ENCODE data around the gene SELE. TPM values are rescaled to one million over a fixed set of nuclear protein-coding genes. Genes with fewer than 3 reads are reported as not detected.

SELE gene
- polyA plus RNA-seq, 3 donors: not detected

GRCh38 chr1:169727307-169727706 lies 6.6 kb downstream of the SELE start:
- peaks cover 0 to 5% (median 2%) of the 10 kb centered on the region in 3 donors for H3K27me3 Mint-ChIP-seq (ENCODE audit: low read depth in 3 of 3)
- no peaks in the 10 kb centered on the region for H3K4me1 Mint-ChIP-seq
- 100% methylated on average over 5 of the region's 6 CpGs for WGBS (ENCODE audit: insufficient coverage)
- Histone ChIP-seq H3K27ac (ENCODE audit: low read depth in 1 of 2, low read length in 2 of 2) (no peak overlapping the region), H3K4me3 (replicated peaks in 1 of 3; ENCODE audit: low read depth in 2 of 3, low read length in 3 of 3) (no peak overlapping the region), H3K9ac (ENCODE audit: insufficient read depth, low read length, poor library complexity, severe bottlenecking) (no peak overlapping the region), H3K4me2 (replicated peaks; ENCODE audit: extremely low read depth, low read length, poor library complexity, severe bottlenecking) (no peak overlapping the region), H3K27me3 (ENCODE audit: control insufficient read depth in 2 of 2, insufficient read depth in 2 of 2, low read length in 2 of 2) (no peaks in the 10 kb centered on the region), H3K4me1 (ENCODE audit: control insufficient read depth in 1 of 2, insufficient read depth in 2 of 2, low read length in 2 of 2) (no peaks in the 10 kb centered on the region), H2AFZ (ENCODE audit: insufficient read depth, low read depth, low read length, poor library complexity, severe bottlenecking) (no peak overlapping the region), H3K9me3 (replicated peaks in 1 of 2; ENCODE audit: control insufficient read depth in 1 of 2, insufficient read depth in 1 of 2, low read length in 2 of 2) (no peaks in the 10 kb centered on the region), H4K20me1 (ENCODE audit: insufficient read depth, low read length) (no peaks in the 10 kb centered on the region), H3K36me3 (replicated peaks in 1 of 2; ENCODE audit: control insufficient read depth in 1 of 2, insufficient read depth in 2 of 2, low read length in 2 of 2) (no peaks in the 10 kb centered on the region), H3K79me2 (ENCODE audit: insufficient read depth, low read length) (no peaks in the 10 kb centered on the region)
- TF ChIP-seq CTCF (IDR thresholded peaks at IDR 0.05): no peak
- H3K9me3 Mint-ChIP-seq: no peaks in the 10 kb centered on the region
- DNase-seq: no peak
- no peak overlapping the region for H3K27ac Mint-ChIP-seq
- H3K4me3 Mint-ChIP-seq: no peak overlapping the region
- intact Hi-C loops (cut with micrococcal nuclease): no loop called here
- H3K36me3 Mint-ChIP-seq: no peaks in the 10 kb centered on the region

GRCh38 chr1:169726851-169727250 lies 7.0 kb downstream of the SELE start:
- no peak overlapping the region for H3K4me3 Mint-ChIP-seq
- H3K36me3 ChIP-seq (replicated peaks in 1 of 2; ENCODE audit: control insufficient read depth in 1 of 2, insufficient read depth in 2 of 2, low read length in 2 of 2): no peaks in the 10 kb centered on the region
- DNase-seq: no peak

More at GRCh38 chr1:169726851-169727250, 7.0 kb downstream of the SELE start:
- H4K20me1 ChIP-seq (ENCODE audit: insufficient read depth, low read length): no peaks in the 10 kb centered on the region
- intact Hi-C loops (cut with micrococcal nuclease): no loop called here
- H3K9ac ChIP-seq (ENCODE audit: insufficient read depth, low read length, poor library complexity, severe bottlenecking): no peak overlapping the region
- no peaks in the 10 kb centered on the region for H3K4me1 Mint-ChIP-seq
- no peaks in the 10 kb centered on the region for H3K9me3 ChIP-seq (replicated peaks in 1 of 2; ENCODE audit: control insufficient read depth in 1 of 2, insufficient read depth in 1 of 2, low read length in 2 of 2)
- no peaks in the 10 kb centered on the region for H3K27me3 ChIP-seq (ENCODE audit: control insufficient read depth in 2 of 2, insufficient read depth in 2 of 2, low read length in 2 of 2)
- no peak overlapping the region for H3K27ac Mint-ChIP-seq
- H3K9me3 Mint-ChIP-seq: no peaks in the 10 kb centered on the region
- no peak overlapping the region for H3K4me2 ChIP-seq (replicated peaks; ENCODE audit: extremely low read depth, low read length, poor library complexity, severe bottlenecking)
- no peak overlapping the region for H2AFZ ChIP-seq (ENCODE audit: insufficient read depth, low read depth, low read length, poor library complexity, severe bottlenecking)
- H3K36me3 Mint-ChIP-seq: no peaks in the 10 kb centered on the region
- H3K27me3 Mint-ChIP-seq (ENCODE audit: low read depth in 3 of 3): peaks cover 0 to 5% (median 2%) of the 10 kb centered on the region in 3 donors
- H3K79me2 ChIP-seq (ENCODE audit: insufficient read depth, low read length): no peaks in the 10 kb centered on the region
- H3K4me1 ChIP-seq (ENCODE audit: control insufficient read depth in 1 of 2, insufficient read depth in 2 of 2, low read length in 2 of 2): no peaks in the 10 kb centered on the region
- TF ChIP-seq CTCF (IDR thresholded peaks at IDR 0.05): no peak
- no peak overlapping the region for H3K4me3 ChIP-seq (replicated peaks in 1 of 3; ENCODE audit: low read depth in 2 of 3, low read length in 3 of 3)
- no peak overlapping the region for H3K27ac ChIP-seq (ENCODE audit: low read depth in 1 of 2, low read length in 2 of 2)
- WGBS (ENCODE audit: insufficient coverage): 100% methylated on average over 1 of the region's 3 CpGs

Measured in CD14-positive monocyte (primary cell).